ENCODE measurements around the gene MINK1. TPM values are rescaled to one million over a fixed set of nuclear protein-coding genes. Genes with fewer than 3 reads are reported as not detected.

The MINK1 gene
- total and polyA plus RNA-seq, 2 of the 13 experiments (the other 11 are each of a cell fraction or from before 2014, with no cell fraction given) = 17.2 to 63.9 TPM

DNA sequence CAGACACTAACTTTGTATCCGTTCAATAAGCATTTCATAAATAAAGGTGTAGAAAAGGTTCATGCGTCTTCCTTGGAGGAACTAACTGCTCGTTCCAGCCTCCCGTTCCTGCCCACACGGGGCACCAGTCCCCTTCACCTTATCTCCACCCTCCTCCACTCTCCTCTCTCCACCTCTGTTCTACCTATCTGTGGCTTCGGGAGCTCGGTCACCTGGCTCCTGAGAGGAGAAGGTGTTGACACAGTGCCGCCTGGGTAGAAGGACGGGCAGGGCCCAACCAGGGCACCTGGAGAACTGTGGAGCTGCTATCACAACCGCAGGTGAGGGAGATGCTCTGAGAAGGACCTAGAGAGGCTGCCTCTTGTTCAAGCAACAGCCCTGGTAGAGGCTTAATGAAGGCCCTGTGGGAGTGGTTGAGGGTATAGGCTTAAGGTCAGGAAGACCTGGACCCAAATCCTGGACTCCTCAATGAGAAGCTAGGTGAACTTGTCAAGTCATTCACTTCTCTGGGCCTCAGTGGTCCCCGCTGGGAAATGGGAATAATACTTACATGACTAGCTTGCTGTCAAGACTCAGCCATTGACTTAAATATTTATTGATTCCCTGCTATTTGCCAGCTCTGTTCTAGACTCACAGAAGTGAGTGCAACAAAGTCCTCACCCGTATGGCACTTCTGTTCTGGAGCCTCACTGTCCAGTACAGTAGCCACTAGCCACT is 9.6 kb upstream of the MINK1 start:
- WGBS (ENCODE audit: low lambda C conversion rate) = 81% methylated on average over 11 of the region's 12 CpGs
- no peak for ATAC-seq
- intact Hi-C loops (cut with micrococcal nuclease; ENCODE audit: unreplicated experiment) = no loop called here

GRCh38 chr17:4827399-4827798 is 5.7 kb upstream of the MINK1 start:
- in situ Hi-C loops (cut with HindIII; ENCODE audit: extremely low pct_ligation_motif_present, low pct_unique_long_range_greater_than_20kb) (no loop called here), intact Hi-C loops (cut with micrococcal nuclease; ENCODE audit: unreplicated experiment) (no loop called here)
- ChIA-PET POLR2A (no interaction called here), CTCF (ENCODE audit: low intra/inter-chr PET ratio, low total read pairs) (no interaction called here)
- no peak for DNase-seq (ENCODE audit: low spot score)
- ATAC-seq = no peak
- H3K27me3 ChIP-seq (ENCODE audit: control insufficient read depth in 1 of 2, insufficient read depth in 2 of 2, low read length in 2 of 2) = no peaks in the 10 kb centered on the region
- no peak for FAIRE-seq
- H3K27ac ChIP-seq (ENCODE audit: extremely low read length, insufficient read depth, low read length) = no peak overlapping the region
- BruUV-seq (replicated peaks) = no TSS peak
- no peaks in the 10 kb centered on the region for H3K79me2 ChIP-seq (ENCODE audit: insufficient read depth, low read length)
- no peaks in the 10 kb centered on the region for H4K20me1 ChIP-seq (ENCODE audit: insufficient read depth, low read length)
- no peak overlapping the region for H3K9ac ChIP-seq (ENCODE audit: insufficient read depth, low read depth, low read length)
- H3K36me3 ChIP-seq (replicated peaks in 1 of 2; ENCODE audit: control insufficient read depth in 1 of 2, insufficient read depth in 2 of 2, low read length in 2 of 2) = 0 out of 5 replicates have a peak, but pooled peaks cover 0 to 1% of the 10 kb centered on the region in 2 experiments
- H3K4me2 ChIP-seq (ENCODE audit: low read depth, low read length) = no peak overlapping the region
- no peak overlapping the region for H2AFZ ChIP-seq (ENCODE audit: low read length)
- H3K9me3 ChIP-seq (ENCODE audit: low read length) = no peaks in the 10 kb centered on the region
- no peaks in the 10 kb centered on the region for H3K4me1 ChIP-seq (ENCODE audit: insufficient read depth, low read length)
- H3K4me3 ChIP-seq (replicated peaks in 1 of 3; ENCODE audit: insufficient read depth in 1 of 3, low read depth in 2 of 3, low read length in 3 of 3) = no peak overlapping the region
- WGBS (ENCODE audit: low lambda C conversion rate) = 55% methylated on average over 8 of the region's 8 CpGs
- no peak for TF ChIP-seq GATAD2A (CRISPR knock-in tag; IDR thresholded peaks at IDR 0.05)
- TF ChIP-seq GABPA (IDR thresholded peaks at IDR 0.05; ENCODE audit: low read depth, low read length) = no peak
- no peak for TF ChIP-seq GABPA (CRISPR knock-in tag; IDR thresholded peaks at IDR 0.05; ENCODE audit: low read depth)
- no peak for TF ChIP-seq ARID4A (CRISPR knock-in tag; IDR thresholded peaks at IDR 0.05; ENCODE audit: borderline replicate concordance)
- no peak for TF ChIP-seq ZNF530 (CRISPR knock-in tag; IDR thresholded peaks at IDR 0.05; ENCODE audit: low read depth)
- no peak for TF ChIP-seq TAF15 (IDR thresholded peaks at IDR 0.05; ENCODE audit: low read depth, low read length, poor library complexity, severe bottlenecking)
- TF ChIP-seq NCOA5 (CRISPR knock-in tag; IDR thresholded peaks at IDR 0.05) = no peak

More for the DNA sequence above, 9.6 kb upstream of the MINK1 start:
- ChIA-PET CTCF (ENCODE audit: low intra/inter-chr PET ratio, low total read pairs) (no interaction called here), POLR2A (no interaction called here)
- Histone ChIP-seq H3K27me3 (ENCODE audit: control insufficient read depth in 1 of 2, insufficient read depth in 2 of 2, low read length in 2 of 2) (no peaks in the 10 kb centered on the region), H3K4me1 (ENCODE audit: insufficient read depth, low read length) (no peaks in the 10 kb centered on the region), H3K4me2 (ENCODE audit: low read depth, low read length) (no peak overlapping the region), H3K27ac (ENCODE audit: extremely low read length, insufficient read depth, low read length) (no peak overlapping the region), H3K9me3 (ENCODE audit: low read length) (no peaks in the 10 kb centered on the region), H3K9ac (ENCODE audit: insufficient read depth, low read depth, low read length) (no peak overlapping the region), H3K36me3 (replicated peaks in 1 of 2; ENCODE audit: control insufficient read depth in 1 of 2, insufficient read depth in 2 of 2, low read length in 2 of 2) (peaks cover 0 to 1% of the 10 kb centered on the region in 2 experiments; a peak in 1 of 5 replicates), H2AFZ (ENCODE audit: low read length) (no peak overlapping the region), H4K20me1 (ENCODE audit: insufficient read depth, low read length) (no peaks in the 10 kb centered on the region), H3K79me2 (ENCODE audit: insufficient read depth, low read length) (no peaks in the 10 kb centered on the region), H3K4me3 (replicated peaks in 1 of 3; ENCODE audit: insufficient read depth in 1 of 3, low read depth in 2 of 3, low read length in 3 of 3) (no peak overlapping the region)
- no TSS peak for BruUV-seq (replicated peaks)
- in situ Hi-C loops (cut with HindIII; ENCODE audit: extremely low pct_ligation_motif_present, low pct_unique_long_range_greater_than_20kb) = no loop called here
- DNase-seq (ENCODE audit: low spot score) (no peak), FAIRE-seq (no peak)
- TF ChIP-seq ZNF629 (CRISPR knock-in tag; conservative IDR thresholded peaks at IDR 0.05) (peak; percentile 85), ZBTB7A (CRISPR knock-in tag; IDR thresholded peaks at IDR 0.05) (no peak), NFIC (IDR thresholded peaks at IDR 0.05; ENCODE audit: low read length) (no peak)
- TF ChIP-seq, protein P1, sequence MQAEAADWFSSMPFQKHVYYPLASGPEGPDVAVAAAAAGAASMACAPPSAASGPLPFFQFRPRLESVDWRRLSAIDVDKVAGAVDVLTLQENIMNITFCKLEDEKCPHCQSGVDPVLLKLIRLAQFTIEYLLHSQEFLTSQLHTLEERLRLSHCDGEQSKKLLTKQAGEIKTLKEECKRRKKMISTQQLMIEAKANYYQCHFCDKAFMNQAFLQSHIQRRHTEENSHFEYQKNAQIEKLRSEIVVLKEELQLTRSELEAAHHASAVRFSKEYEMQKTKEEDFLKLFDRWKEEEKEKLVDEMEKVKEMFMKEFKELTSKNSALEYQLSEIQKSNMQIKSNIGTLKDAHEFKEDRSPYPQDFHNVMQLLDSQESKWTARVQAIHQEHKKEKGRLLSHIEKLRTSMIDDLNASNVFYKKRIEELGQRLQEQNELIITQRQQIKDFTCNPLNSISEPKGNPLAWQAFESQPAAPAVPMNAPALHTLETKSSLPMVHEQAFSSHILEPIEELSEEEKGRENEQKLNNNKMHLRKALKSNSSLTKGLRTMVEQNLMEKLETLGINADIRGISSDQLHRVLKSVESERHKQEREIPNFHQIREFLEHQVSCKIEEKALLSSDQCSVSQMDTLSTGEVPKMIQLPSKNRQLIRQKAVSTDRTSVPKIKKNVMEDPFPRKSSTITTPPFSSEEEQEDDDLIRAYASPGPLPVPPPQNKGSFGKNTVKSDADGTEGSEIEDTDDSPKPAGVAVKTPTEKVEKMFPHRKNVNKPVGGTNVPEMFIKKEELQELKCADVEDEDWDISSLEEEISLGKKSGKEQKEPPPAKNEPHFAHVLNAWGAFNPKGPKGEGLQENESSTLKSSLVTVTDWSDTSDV (CRISPR knock-in tag; IDR thresholded peaks at IDR 0.05) = no peak
